Measurements from ENCODE around the gene KCNAB2. TPM values are rescaled to one million over a fixed set of nuclear protein-coding genes. Genes with fewer than 3 reads are reported as not detected.

KCNAB2 gene
- total RNA-seq, 1 donor from 2014 or later, result 3.1 TPM

GRCh38 chr1:6106977-6107376, 61.3 kb downstream of the KCNAB2 start:
- no peaks in the 10 kb centered on the region for H3K4me1 Mint-ChIP-seq (ENCODE audit: low read depth, unreplicated experiment)

GRCh38 chr1:6107409-6108356, 62.0 kb downstream of the KCNAB2 start:
- no peaks in the 10 kb centered on the region for H3K9me3 ChIP-seq (ENCODE audit: insufficient read depth, low read depth, low read length)
- no peaks in the 10 kb centered on the region for H3K4me1 Mint-ChIP-seq (ENCODE audit: low read depth, unreplicated experiment)
- FAIRE-seq, result no peak

More at GRCh38 chr1:6106977-6107376, 61.3 kb downstream of the KCNAB2 start:
- Mint-ChIP-seq H3K27me3 (ENCODE audit: low read depth, unreplicated experiment) (peaks cover 43% of the 10 kb centered on the region), H3K9me3 (ENCODE audit: unreplicated experiment) (no peaks in the 10 kb centered on the region), H3K27ac (ENCODE audit: unreplicated experiment) (no peak overlapping the region), H3K4me3 (ENCODE audit: unreplicated experiment) (no peak overlapping the region), H3K36me3 (ENCODE audit: low read depth, unreplicated experiment) (no peaks in the 10 kb centered on the region)
- H2AFZ ChIP-seq (ENCODE audit: low read depth, low read length), result no peak overlapping the region
- no peaks in the 10 kb centered on the region for H3K36me3 ChIP-seq (ENCODE audit: insufficient read depth, low read length)
- H3K4me1 ChIP-seq (ENCODE audit: insufficient read depth, low read length), result no peaks in the 10 kb centered on the region
- no peak for DNase-seq (ENCODE audit: low read depth)
- H3K4me3 ChIP-seq (ENCODE audit: insufficient read depth, low read depth, low read length), result no peak overlapping the region
- H3K27me3 ChIP-seq (ENCODE audit: insufficient read depth, low read length), result no peaks in the 10 kb centered on the region
- H3K4me2 ChIP-seq (ENCODE audit: low read length), result no peak overlapping the region
- H4K20me1 ChIP-seq (ENCODE audit: insufficient read depth, low read length), result peaks cover 5% of the 10 kb centered on the region
- H3K9me3 ChIP-seq (ENCODE audit: insufficient read depth, low read depth, low read length), result no peaks in the 10 kb centered on the region
- H3K27ac ChIP-seq (ENCODE audit: low read depth, low read length), result no peak overlapping the region
- H3K79me2 ChIP-seq (ENCODE audit: insufficient read depth, low read length), result no peaks in the 10 kb centered on the region
- TF ChIP-seq CTCF (IDR thresholded peaks at IDR 0.05; ENCODE audit: insufficient read depth, low read depth, low read length), result no peak
- no peak overlapping the region for H3K9ac ChIP-seq (ENCODE audit: low read length)
- FAIRE-seq, result no peak

More at GRCh38 chr1:6107409-6108356, 62.0 kb downstream of the KCNAB2 start:
- no peaks in the 10 kb centered on the region for H3K4me1 ChIP-seq (ENCODE audit: insufficient read depth, low read length)
- no peak overlapping the region for H2AFZ ChIP-seq (ENCODE audit: low read depth, low read length)
- no peak overlapping the region for H3K27ac Mint-ChIP-seq (ENCODE audit: unreplicated experiment)
- peaks cover 5% of the 10 kb centered on the region for H4K20me1 ChIP-seq (ENCODE audit: insufficient read depth, low read length)
- no peaks in the 10 kb centered on the region for H3K36me3 Mint-ChIP-seq (ENCODE audit: low read depth, unreplicated experiment)
- no peak overlapping the region for H3K27ac ChIP-seq (ENCODE audit: low read depth, low read length)
- H3K9ac ChIP-seq (ENCODE audit: low read length), result no peak overlapping the region
- no peaks in the 10 kb centered on the region for H3K27me3 ChIP-seq (ENCODE audit: insufficient read depth, low read length)
- no peak overlapping the region for H3K4me3 Mint-ChIP-seq (ENCODE audit: unreplicated experiment)
- no peak for DNase-seq (ENCODE audit: low read depth)
- no peaks in the 10 kb centered on the region for H3K36me3 ChIP-seq (ENCODE audit: insufficient read depth, low read length)
- no peaks in the 10 kb centered on the region for H3K79me2 ChIP-seq (ENCODE audit: insufficient read depth, low read length)
- no peak overlapping the region for H3K4me2 ChIP-seq (ENCODE audit: low read length)
- TF ChIP-seq EZH2 (IDR thresholded peaks at IDR 0.05; ENCODE audit: insufficient read depth, low read length) (no peak), CTCF (IDR thresholded peaks at IDR 0.05; ENCODE audit: insufficient read depth, low read depth, low read length) (no peak)
- H3K27me3 Mint-ChIP-seq (ENCODE audit: low read depth, unreplicated experiment), result peaks cover 48% of the 10 kb centered on the region
- no peak overlapping the region for H3K4me3 ChIP-seq (ENCODE audit: insufficient read depth, low read depth, low read length)
- H3K9me3 Mint-ChIP-seq (ENCODE audit: unreplicated experiment), result peaks cover 2% of the 10 kb centered on the region

Measured in astrocyte (in vitro differentiated cells and primary cell).